GM12878 (cell line): ENCODE data around the gene QSOX1. TPM values are rescaled to one million over a fixed set of nuclear protein-coding genes. Genes with fewer than 3 reads are reported as not detected.

Experiments
- EGR1 ChIP-seq, 2 experiments: IDR thresholded peaks; 1 replicate in 1 of 2; 2 replicates in 1 of 2; pipeline ENCODE4 v1.6.1; 2011 to 2012; ENCODE audit warnings: low read depth in 2 of 2, low read length in 2 of 2, borderline replicate concordance in 1 of 2, mild to moderate bottlenecking in 1 of 2, moderate library complexity in 1 of 2
- FOXK2 ChIP-seq: fragments of 450-650 bp; IDR thresholded peaks from 2 replicates; pipeline ENCODE4 v1.6.1; 2017; ENCODE audit warnings: mild to moderate bottlenecking, moderate library complexity
- POU2F2 ChIP-seq: IDR thresholded peaks from 3 replicates; pipeline ENCODE4 v1.6.1; 2011; ENCODE audit warnings: low read depth, mild to moderate bottlenecking, low read length, borderline replicate concordance
- ZBED1 ChIP-seq: IDR thresholded peaks from 2 replicates; pipeline ENCODE4 v1.6.1; 2016; ENCODE audit warnings: borderline replicate concordance
- polyA plus RNA-seq, 11 experiments: library from polyadenylated mRNA; depleted of rRNA in 4 of 11; unstranded in 6 of 11; stranded (reverse) in 5 of 11; fragments of >200 nt; fragmentation: Nextera tagmentation in 4 of 11; fragmentation: Illumina TruSeq in 1 of 11; extraction: Ambion mirVana in 4 of 11; extraction: Trizol in 1 of 11; gene quantifications; 1 replicate in 1 of 11; 2 replicates in 10 of 11; pipeline versions ENCODE4 v1.2.1 to v1.2.3, GENCODE V29; 2011 to 2016; ENCODE audit warnings: inconsistent platforms in 2 of 11, missing spikeins in 2 of 11, low read depth in 1 of 11
- total RNA-seq, 4 experiments: library from RNA; depleted of rRNA in 3 of 4; stranded (reverse); fragments of >200 nt in 3 of 4; fragmentation: Illumina TruSeq in 1 of 4; extraction: Trizol in 1 of 4; gene quantifications; 2 replicates each; pipeline versions ENCODE4 v1.2.1 to v1.2.3, GENCODE V29; 2013 to 2021
- TF ChIP-seq, protein P1 (sequence below): fragments of 450-650 bp; IDR thresholded peaks from 2 replicates; pipeline ENCODE4 v1.6.1; 2017; ENCODE audit warnings: low read depth, mild to moderate bottlenecking, moderate library complexity
- TF ChIP-seq, protein P2 (sequence below): fragments of 450-650 bp; formaldehyde crosslinking; IDR thresholded peaks from 2 replicates; pipeline ENCODE4 v1.5.0; 2022; ENCODE audit warnings: mild to moderate bottlenecking, missing genetic modification characterization
- TF ChIP-seq, protein P3 (sequence below): IDR thresholded peaks from 2 replicates; pipeline ENCODE4 v1.6.1; 2011; ENCODE audit warnings: mild to moderate bottlenecking, low read depth, low read length, moderate library complexity; ENCODE audit not compliant: insufficient replicate concordance

Gene QSOX1
- total and polyA plus RNA-seq, 10 of the 15 experiments (the other 5 are each of a cell fraction or from before 2014, with no cell fraction given), result 1.8 to 31.3 (median 11.2) TPM

DNA sequence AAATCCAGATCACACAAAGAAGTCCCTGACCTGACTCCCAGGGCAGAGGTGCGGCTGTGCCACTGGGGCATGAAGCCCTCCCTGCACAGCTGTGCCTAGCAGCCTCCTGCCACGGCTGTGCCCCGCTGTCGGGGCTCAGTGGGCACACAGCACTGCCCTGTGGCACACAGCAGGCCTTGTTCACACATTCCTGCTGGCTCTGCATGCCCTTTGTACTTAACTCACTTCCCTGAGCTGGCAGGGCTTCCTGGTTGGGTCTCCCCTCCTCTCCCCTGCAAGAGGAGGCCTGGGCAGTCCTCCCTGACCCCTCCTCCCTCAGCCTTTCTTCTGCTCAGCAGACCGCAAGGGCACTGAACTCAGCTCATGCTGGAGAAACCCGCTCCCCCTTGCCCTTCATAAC, 90.2 kb downstream of the QSOX1 start (continued):
- TF ChIP-seq, protein P1, sequence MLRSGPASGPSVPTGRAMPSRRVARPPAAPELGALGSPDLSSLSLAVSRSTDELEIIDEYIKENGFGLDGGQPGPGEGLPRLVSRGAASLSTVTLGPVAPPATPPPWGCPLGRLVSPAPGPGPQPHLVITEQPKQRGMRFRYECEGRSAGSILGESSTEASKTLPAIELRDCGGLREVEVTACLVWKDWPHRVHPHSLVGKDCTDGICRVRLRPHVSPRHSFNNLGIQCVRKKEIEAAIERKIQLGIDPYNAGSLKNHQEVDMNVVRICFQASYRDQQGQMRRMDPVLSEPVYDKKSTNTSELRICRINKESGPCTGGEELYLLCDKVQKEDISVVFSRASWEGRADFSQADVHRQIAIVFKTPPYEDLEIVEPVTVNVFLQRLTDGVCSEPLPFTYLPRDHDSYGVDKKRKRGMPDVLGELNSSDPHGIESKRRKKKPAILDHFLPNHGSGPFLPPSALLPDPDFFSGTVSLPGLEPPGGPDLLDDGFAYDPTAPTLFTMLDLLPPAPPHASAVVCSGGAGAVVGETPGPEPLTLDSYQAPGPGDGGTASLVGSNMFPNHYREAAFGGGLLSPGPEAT, result no peak
- TF ChIP-seq, protein P2, sequence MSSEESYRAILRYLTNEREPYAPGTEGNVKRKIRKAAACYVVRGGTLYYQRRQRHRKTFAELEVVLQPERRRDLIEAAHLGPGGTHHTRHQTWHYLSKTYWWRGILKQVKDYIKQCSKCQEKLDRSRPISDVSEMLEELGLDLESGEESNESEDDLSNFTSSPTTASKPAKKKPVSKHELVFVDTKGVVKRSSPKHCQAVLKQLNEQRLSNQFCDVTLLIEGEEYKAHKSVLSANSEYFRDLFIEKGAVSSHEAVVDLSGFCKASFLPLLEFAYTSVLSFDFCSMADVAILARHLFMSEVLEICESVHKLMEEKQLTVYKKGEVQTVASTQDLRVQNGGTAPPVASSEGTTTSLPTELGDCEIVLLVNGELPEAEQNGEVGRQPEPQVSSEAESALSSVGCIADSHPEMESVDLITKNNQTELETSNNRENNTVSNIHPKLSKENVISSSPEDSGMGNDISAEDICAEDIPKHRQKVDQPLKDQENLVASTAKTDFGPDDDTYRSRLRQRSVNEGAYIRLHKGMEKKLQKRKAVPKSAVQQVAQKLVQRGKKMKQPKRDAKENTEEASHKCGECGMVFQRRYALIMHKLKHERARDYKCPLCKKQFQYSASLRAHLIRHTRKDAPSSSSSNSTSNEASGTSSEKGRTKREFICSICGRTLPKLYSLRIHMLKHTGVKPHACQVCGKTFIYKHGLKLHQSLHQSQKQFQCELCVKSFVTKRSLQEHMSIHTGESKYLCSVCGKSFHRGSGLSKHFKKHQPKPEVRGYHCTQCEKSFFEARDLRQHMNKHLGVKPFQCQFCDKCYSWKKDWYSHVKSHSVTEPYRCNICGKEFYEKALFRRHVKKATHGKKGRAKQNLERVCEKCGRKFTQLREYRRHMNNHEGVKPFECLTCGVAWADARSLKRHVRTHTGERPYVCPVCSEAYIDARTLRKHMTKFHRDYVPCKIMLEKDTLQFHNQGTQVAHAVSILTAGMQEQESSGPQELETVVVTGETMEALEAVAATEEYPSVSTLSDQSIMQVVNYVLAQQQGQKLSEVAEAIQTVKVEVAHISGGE, result no peak
- TF ChIP-seq FOXK2 (no peak), EGR1 (IDR thresholded peaks at IDR 0.05; ENCODE audit: borderline replicate concordance in 1 of 2, low read depth in 2 of 2, low read length in 2 of 2) (no peak), POU2F2 (no peak), ZBED1 (no peak)
- TF ChIP-seq, protein P3, sequence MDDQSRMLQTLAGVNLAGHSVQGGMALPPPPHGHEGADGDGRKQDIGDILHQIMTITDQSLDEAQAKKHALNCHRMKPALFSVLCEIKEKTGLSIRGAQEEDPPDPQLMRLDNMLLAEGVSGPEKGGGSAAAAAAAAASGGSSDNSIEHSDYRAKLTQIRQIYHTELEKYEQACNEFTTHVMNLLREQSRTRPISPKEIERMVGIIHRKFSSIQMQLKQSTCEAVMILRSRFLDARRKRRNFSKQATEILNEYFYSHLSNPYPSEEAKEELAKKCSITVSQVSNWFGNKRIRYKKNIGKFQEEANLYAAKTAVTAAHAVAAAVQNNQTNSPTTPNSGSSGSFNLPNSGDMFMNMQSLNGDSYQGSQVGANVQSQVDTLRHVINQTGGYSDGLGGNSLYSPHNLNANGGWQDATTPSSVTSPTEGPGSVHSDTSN, result no peak
